SK-N-SH (cell line): ENCODE measurements around the gene WDR35. TPM values are rescaled to one million over a fixed set of nuclear protein-coding genes. Genes with fewer than 3 reads are reported as not detected.

ENCODE experiments used
- CTCF ChIA-PET: fragments of 300-600, 350-600 bp; formaldehyde crosslinking; extraction: SDS; loops from one replicate; lab custom pipeline; 2021; lab: Yijun Ruan, JAX
- POLR2A ChIA-PET: fragments of 350-600 bp; sonication (Branson Sonifier 250); formaldehyde crosslinking; extraction: SDS; loops from one replicate; lab custom pipeline; 2020; ENCODE audit warnings: antibody characterized with exemption, inconsistent platforms; lab: Yijun Ruan, JAX
- DNase-seq: peaks from one replicate; pipeline ENCODE4 v3.0.0; 2012
- H2AFZ ChIP-seq: fragments of 200-600 bp; sonication (generic); 2 replicates; pipeline ENCODE4 v1.8.1; 2016; ENCODE audit warnings: antibody characterized with exemption, mild to moderate bottlenecking, low read depth
- H3F3A ChIP-seq: fragments of 200-600 bp; sonication (generic); replicated peaks from 2 replicates; pipeline ENCODE3; 2016; ENCODE audit warnings: antibody characterized with exemption, mild to moderate bottlenecking; ENCODE audit not compliant: insufficient read depth
- H3K27ac ChIP-seq, 2 experiments: fragments of 200-500 bp in 1 of 2; fragments of 200-600 bp in 1 of 2; sonication (Bioruptor generic) in 1 of 2; sonication (generic), shearing (Covaris generic) in 1 of 2; 2 replicates each; pipeline versions ENCODE4 v1.5.1 to v1.6.1; 2014 to 2016; ENCODE audit warnings: low read depth in 2 of 2, inconsistent platforms in 1 of 2, low read length in 1 of 2, mild to moderate bottlenecking in 1 of 2, mixed read lengths in 1 of 2
- H3K27me3 ChIP-seq: fragments of 200-600 bp; sonication (generic), shearing (Covaris generic); 2 replicates; pipeline ENCODE4 v1.6.1; 2016; ENCODE audit warnings: mixed run types; ENCODE audit not compliant: insufficient read depth
- H3K36me3 ChIP-seq, 2 experiments: fragments of 200-500 bp in 1 of 2; fragments of 200-600 bp in 1 of 2; sonication (Bioruptor generic) in 1 of 2; sonication (generic) in 1 of 2; replicated peaks in 1 of 2; 2 replicates each; pipeline versions ENCODE3 to v1.5.1; 2014 to 2016; ENCODE audit warnings: low read length in 1 of 2, mild to moderate bottlenecking in 1 of 2; ENCODE audit not compliant: insufficient read depth in 2 of 2, control insufficient read depth in 1 of 2
- H3K4me1 ChIP-seq, 2 experiments: fragments of 200-500 bp in 1 of 2; fragments of 200-600 bp in 1 of 2; sonication (Bioruptor generic) in 1 of 2; sonication (generic), shearing (Covaris generic) in 1 of 2; 2 replicates each; pipeline versions ENCODE4 v1.5.1 to v1.6.1; 2014 to 2016; ENCODE audit warnings: low read depth in 1 of 2, low read length in 1 of 2, mixed run types in 1 of 2; ENCODE audit not compliant: insufficient read depth in 2 of 2, control insufficient read depth in 1 of 2
- H3K4me2 ChIP-seq: fragments of 200-600 bp; sonication (generic), shearing (Covaris generic); 2 replicates; pipeline ENCODE4 v1.6.1; 2017; ENCODE audit warnings: mixed run types
- H3K4me3 ChIP-seq, 2 experiments: fragments of 200-500 bp in 1 of 2; fragments of 200-600 bp in 1 of 2; sonication (Bioruptor generic) in 1 of 2; sonication (generic), shearing (Covaris generic) in 1 of 2; 2 replicates each; pipeline versions ENCODE4 v1.5.1 to v1.8.1; 2014 to 2016; ENCODE audit warnings: low read depth in 2 of 2, inconsistent platforms in 1 of 2, low read length in 1 of 2, mild to moderate bottlenecking in 1 of 2, mixed read lengths in 1 of 2, moderate library complexity in 1 of 2
- H3K79me2 ChIP-seq: fragments of 200-600 bp; sonication (generic); 2 replicates; pipeline ENCODE4 v1.8.1; 2017; ENCODE audit warnings: mild to moderate bottlenecking; ENCODE audit not compliant: insufficient read depth
- H3K9ac ChIP-seq: fragments of 200-600 bp; sonication (generic); 2 replicates; pipeline ENCODE4 v1.6.1; 2017; ENCODE audit warnings: mixed run types
- H3K9me2 ChIP-seq: fragments of 200-600 bp; sonication (generic); 2 replicates; pipeline ENCODE4 v1.6.1; 2017; ENCODE audit warnings: mixed run types
- H3K9me3 ChIP-seq: fragments of 200-600 bp; sonication (generic); 2 replicates; pipeline ENCODE4 v1.6.1; 2017; ENCODE audit warnings: mixed run types, mild to moderate bottlenecking, moderate library complexity
- H4K20me1 ChIP-seq: fragments of 200-600 bp; sonication (generic); 2 replicates; pipeline ENCODE4 v1.6.1; 2017; ENCODE audit warnings: mild to moderate bottlenecking, mixed run types; ENCODE audit not compliant: insufficient read depth
- CHD2 ChIP-seq: fragments of 150-350 bp; IDR thresholded peaks from 2 replicates; pipeline ENCODE4 v1.6.1; 2018; ENCODE audit warnings: low read length; ENCODE audit not compliant: partially characterized antibody
- CTCF ChIP-seq: fragments of 200-600 bp; sonication (generic); IDR thresholded peaks from 2 replicates; pipeline ENCODE4 v1.6.1; 2017; ENCODE audit warnings: antibody characterized with exemption, mild to moderate bottlenecking, moderate library complexity
- EZH2phosphoT487 ChIP-seq: fragments of 200-600 bp; sonication (generic); IDR thresholded peaks from 2 replicates; pipeline ENCODE4 v1.6.1; 2017; ENCODE audit warnings: low read depth, mixed run types, mild to moderate bottlenecking, antibody characterized with exemption, moderate library complexity, borderline replicate concordance
- FOXJ3 ChIP-seq: sonication (generic); formaldehyde crosslinking; IDR thresholded peaks from 2 replicates; pipeline ENCODE4 v1.5.1; 2020; ENCODE audit warnings: mild to moderate bottlenecking, missing genetic modification reagents
- GABPA ChIP-seq: IDR thresholded peaks from 2 replicates; pipeline ENCODE4 v1.4.0; 2012; ENCODE audit warnings: low read depth, mild to moderate bottlenecking
- GATA2 ChIP-seq: sonication (generic); formaldehyde crosslinking; IDR thresholded peaks from 2 replicates; pipeline ENCODE4 v1.5.0; 2020; ENCODE audit warnings: mild to moderate bottlenecking, missing genetic modification reagents
- RAD21 ChIP-seq: IDR thresholded peaks from 2 replicates; pipeline ENCODE4 v1.6.1; 2012; ENCODE audit warnings: mild to moderate bottlenecking, low read length
- RCOR1 ChIP-seq: fragments of 150-350 bp; IDR thresholded peaks from 2 replicates; pipeline ENCODE4 v1.6.1; 2017; ENCODE audit warnings: antibody characterized with exemption, low read length
- SMC3 ChIP-seq: IDR thresholded peaks from 2 replicates; pipeline ENCODE4 v1.6.1; 2012; ENCODE audit warnings: low read depth, low read length, improper control_type of control experiment
- TAF1 ChIP-seq: IDR thresholded peaks from 2 replicates; pipeline ENCODE4 v1.6.1; 2012; ENCODE audit warnings: low read depth, mild to moderate bottlenecking, low read length, moderate library complexity, borderline replicate concordance
- USF1 ChIP-seq: IDR thresholded peaks from 2 replicates; pipeline ENCODE4 v1.4.0; 2012; ENCODE audit warnings: low read depth, borderline replicate concordance
- YY1 ChIP-seq: IDR thresholded peaks from 2 replicates; pipeline ENCODE4 v1.4.0; 2012; ENCODE audit warnings: low read depth, mild to moderate bottlenecking
- WGBS: methylation state at CpG from one replicate; pipeline ENCODE4 v1.1.6; 2017; ENCODE audit warnings: low lambda C conversion rate; 5-methylcytosine and 5-hydroxymethylcytosine counted together
- polyA plus RNA-seq, 3 experiments: library from polyadenylated mRNA; depleted of rRNA; stranded (reverse); fragments of >200 nt; gene quantifications; 2 replicates each; pipeline ENCODE4 v1.2.3, GENCODE V29; 2012
- TF ChIP-seq, protein P1 (sequence below): IDR thresholded peaks from 2 replicates; pipeline ENCODE4 v1.4.0; 2012; ENCODE audit warnings: low read depth, borderline replicate concordance

The WDR35 gene
- polyA plus RNA-seq, 1 of the 3 experiments (the other 2 are of a cell fraction) = 8.6 TPM

GRCh38 chr2:19863303-19864041, 126.4 kb downstream of the WDR35 start:
- Histone ChIP-seq H3K4me3 (peak overlapping the region in 1 of 2 experiments; percentile 33; a peak in 1 of 4 replicates), H3K9me3 (no peaks in the 10 kb centered on the region), H2AFZ (no peak overlapping the region), H3K4me2 (no peak overlapping the region), H3K27me3 (peaks cover 5% of the 10 kb centered on the region; the same call in 1 of the 2 replicates), H3F3A (no peaks in the 10 kb centered on the region), H3K27ac (no peak overlapping the region), H3K36me3 (no peaks in the 10 kb centered on the region), H4K20me1 (no peaks in the 10 kb centered on the region), H3K9ac (no peak overlapping the region), H3K4me1 (peaks cover 0 to 4% of the 10 kb centered on the region in 2 experiments; a peak in 1 of 4 replicates), H3K9me2 (no peaks in the 10 kb centered on the region), H3K79me2 (no peaks in the 10 kb centered on the region)
- DNase-seq = peak; percentile 92
- WGBS = 41% methylated on average over 19 of the region's 33 CpGs
- ChIA-PET POLR2A (no interaction called here), CTCF (interaction anchor here (0.6 to 3.6 kb wide), 64 partner anchors 10 to 1477 kb away, joined by 3 to 55 read pairs (median 3); partner anchors contain the start of gene OSR1)
- TF ChIP-seq RCOR1 (peak; percentile 41; the same call in 1 of the 2 replicates), EZH2phosphoT487 (no peak), GATA2 (CRISPR knock-in tag) (no peak), FOXJ3 (CRISPR knock-in tag) (no peak), TAF1 (no peak), CHD2 (peak; percentile 27), USF1 (no peak), RAD21 (peak; percentile 98), YY1 (no peak), SMC3 (peak; percentile 86), GABPA (no peak), CTCF (peak; percentile 99)
- TF ChIP-seq, protein P1, sequence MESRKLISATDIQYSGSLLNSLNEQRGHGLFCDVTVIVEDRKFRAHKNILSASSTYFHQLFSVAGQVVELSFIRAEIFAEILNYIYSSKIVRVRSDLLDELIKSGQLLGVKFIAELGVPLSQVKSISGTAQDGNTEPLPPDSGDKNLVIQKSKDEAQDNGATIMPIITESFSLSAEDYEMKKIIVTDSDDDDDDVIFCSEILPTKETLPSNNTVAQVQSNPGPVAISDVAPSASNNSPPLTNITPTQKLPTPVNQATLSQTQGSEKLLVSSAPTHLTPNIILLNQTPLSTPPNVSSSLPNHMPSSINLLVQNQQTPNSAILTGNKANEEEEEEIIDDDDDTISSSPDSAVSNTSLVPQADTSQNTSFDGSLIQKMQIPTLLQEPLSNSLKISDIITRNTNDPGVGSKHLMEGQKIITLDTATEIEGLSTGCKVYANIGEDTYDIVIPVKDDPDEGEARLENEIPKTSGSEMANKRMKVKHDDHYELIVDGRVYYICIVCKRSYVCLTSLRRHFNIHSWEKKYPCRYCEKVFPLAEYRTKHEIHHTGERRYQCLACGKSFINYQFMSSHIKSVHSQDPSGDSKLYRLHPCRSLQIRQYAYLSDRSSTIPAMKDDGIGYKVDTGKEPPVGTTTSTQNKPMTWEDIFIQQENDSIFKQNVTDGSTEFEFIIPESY = 0 out of 2 replicates have a peak, but pooled peaks have one; percentile 29
